Cortex of kidney (tissue), 1 donor: ENCODE results near the gene DHCR24.

ENCODE experiments used
- DNase-seq: peaks from one replicate; lab custom pipeline; 2025; lab: John Stamatoyannopoulos, UW

DHCR24 gene

DNA sequence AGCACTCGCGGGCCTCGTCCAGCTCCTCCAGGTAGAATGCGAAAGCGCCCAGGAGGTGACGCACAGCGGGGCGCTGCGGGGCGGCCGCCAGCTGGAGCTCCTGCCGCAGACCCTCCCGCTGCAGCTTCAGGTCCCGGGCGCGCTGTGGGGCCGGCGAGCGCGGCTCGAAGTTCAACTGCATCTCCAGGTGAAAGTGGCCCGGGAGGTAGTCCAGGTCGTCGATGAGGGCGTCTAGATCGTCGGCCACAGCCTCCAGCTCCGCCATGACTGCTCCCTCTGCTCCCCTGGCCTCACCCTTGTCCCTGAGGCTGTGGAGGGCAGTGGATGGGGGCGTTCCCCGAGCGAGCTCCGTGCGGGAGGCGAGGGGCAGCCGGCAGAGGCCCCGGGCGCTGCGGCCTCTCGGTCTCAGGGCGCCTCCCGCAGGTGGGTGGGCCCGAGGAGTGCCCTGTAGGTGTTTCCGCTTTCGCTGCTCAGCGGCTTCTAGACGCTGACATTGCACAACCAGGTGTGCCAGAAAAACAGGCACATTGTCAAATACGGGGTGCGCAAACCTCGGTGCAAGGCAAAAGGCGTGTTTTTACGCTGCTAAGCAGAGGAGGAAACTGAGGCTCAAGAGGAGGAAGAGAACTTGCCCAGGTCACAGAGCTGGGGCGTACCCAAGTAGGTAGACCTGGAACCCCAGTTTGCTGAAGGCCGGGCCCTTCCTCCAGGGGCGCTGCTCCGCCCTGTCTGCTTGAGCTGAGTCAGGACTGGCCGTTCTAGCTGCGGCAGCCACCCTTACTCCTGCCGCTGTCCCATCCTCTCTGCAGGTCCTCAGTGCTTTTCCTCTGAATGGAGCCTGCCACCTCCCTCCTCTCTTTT lies 85.9 kb downstream of the DHCR24 start, which contains the start of gene TTC22:
TTC22 (minus strand) TSS at position 425 of the 861 bp plus-strand sequence; CDS start at position 265, 160 bp downstream.
- DNase-seq = no peak

DNA sequence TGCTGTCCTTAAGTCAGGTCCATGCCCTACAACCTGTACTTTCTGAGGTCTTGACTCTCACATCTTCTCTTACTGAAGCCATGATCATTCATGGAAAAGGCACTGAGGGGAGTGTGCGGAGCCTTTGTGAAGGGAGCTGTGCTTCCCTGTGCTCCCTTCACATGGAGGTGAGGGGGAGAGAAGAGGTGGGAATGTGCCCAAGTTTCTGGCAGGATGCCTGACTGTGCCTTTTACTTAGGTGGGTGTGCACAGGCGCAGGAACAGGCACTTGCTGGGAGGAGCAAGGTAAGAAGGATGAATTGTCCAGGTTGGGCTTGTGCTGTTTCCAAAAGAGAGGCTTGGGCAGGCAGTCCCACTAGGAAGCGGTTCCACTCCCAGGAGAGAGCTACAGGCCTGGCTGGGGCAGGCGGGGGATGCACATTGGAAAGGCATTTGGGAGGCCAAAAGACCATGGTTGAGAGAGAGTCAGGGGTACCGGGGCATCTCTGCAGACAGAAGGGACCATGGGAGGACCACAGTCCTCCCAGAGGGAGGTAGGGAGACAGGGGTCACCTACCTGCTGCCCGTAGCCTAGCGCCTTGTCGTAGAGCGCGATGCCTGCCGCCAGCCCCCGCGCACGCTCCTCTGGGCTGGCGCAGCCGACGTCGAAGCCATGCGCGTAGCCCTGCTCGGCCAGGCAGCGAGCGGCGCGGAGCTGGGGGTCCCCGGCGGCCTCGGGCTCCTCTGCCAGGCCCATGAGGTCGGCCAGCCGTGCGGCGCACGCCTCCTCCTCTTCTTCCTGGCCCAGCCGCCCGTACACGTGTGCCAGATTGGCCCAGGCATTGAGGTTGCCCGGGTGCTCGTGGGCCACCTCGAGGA lies 86.7 kb downstream of the DHCR24 start:
- DNase-seq = no peak
